ENCODE data around the gene CADPS2. TPM values are rescaled to one million over a fixed set of nuclear protein-coding genes. Genes with fewer than 3 reads are reported as not detected.

Gene CADPS2
- total and polyA plus RNA-seq, 12 donors, result 14.6 to 103 (median 39.4) TPM

DNA sequence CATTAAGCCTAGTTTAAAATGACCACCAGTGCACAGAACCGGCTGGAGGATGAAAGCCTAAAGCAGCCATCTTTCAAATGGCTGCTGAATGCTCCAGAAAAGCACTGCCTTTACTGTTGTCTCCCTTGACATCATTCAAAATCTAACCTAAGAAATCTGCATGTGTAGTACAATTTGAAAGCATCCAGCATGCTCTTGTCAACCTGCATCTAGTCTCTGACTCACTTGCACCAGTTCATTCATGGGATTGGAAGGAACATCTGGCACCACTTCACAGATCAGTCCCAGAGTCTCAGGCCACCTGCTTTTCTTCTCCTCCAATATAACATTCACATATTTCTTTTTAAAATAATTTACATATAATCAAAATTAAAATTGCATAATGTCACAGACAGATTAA lies 263.6 kb downstream of the CADPS2 start:
- Histone ChIP-seq H3K36me3 (replicated peaks in 1 of 2) (no peaks in the 10 kb centered on the region), H3K9me3 (replicated peaks in 1 of 3) (no peaks in the 10 kb centered on the region), H3K4me1 (replicated peaks in 1 of 2) (no peaks in the 10 kb centered on the region), H3K27ac (no peak overlapping the region), H3K4me3 (no peak overlapping the region), H3K27me3 (no peaks in the 10 kb centered on the region)
- intact Hi-C loops (cut with DNase I), result no loop called here
- no peak for DNase-seq
- no peak for TF ChIP-seq POLR2A (IDR thresholded peaks at IDR 0.05)
- TF ChIP-seq, protein P1, sequence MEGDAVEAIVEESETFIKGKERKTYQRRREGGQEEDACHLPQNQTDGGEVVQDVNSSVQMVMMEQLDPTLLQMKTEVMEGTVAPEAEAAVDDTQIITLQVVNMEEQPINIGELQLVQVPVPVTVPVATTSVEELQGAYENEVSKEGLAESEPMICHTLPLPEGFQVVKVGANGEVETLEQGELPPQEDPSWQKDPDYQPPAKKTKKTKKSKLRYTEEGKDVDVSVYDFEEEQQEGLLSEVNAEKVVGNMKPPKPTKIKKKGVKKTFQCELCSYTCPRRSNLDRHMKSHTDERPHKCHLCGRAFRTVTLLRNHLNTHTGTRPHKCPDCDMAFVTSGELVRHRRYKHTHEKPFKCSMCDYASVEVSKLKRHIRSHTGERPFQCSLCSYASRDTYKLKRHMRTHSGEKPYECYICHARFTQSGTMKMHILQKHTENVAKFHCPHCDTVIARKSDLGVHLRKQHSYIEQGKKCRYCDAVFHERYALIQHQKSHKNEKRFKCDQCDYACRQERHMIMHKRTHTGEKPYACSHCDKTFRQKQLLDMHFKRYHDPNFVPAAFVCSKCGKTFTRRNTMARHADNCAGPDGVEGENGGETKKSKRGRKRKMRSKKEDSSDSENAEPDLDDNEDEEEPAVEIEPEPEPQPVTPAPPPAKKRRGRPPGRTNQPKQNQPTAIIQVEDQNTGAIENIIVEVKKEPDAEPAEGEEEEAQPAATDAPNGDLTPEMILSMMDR (IDR thresholded peaks at IDR 0.05), result no peak
- WGBS, 4 donors, result 72 to 96% (median 88%) methylated on average over 1 of the region's 1 CpG

DNA sequence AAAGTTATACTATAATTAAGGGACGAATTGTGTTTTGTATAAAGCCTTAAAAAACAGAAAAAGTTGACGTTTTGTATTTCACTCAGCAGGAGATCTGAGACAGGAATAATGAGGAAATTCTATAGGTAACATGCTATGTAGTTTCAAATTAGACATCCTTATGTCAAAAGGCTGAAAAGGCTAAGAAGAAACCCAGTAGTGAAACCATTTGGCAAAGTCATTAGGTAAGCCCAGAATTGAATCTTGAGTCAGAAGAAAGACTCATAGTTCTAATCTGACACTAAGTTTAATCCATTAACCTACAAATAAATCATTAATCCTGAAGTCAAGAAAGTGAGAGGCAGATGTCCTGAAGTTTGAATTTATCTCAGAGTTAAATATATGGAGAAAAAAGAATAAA lies 266.6 kb downstream of the CADPS2 start:
- no peak for DNase-seq
- Histone ChIP-seq H3K4me1 (replicated peaks in 1 of 2) (no peaks in the 10 kb centered on the region), H3K4me3 (no peak overlapping the region), H3K27ac (no peak overlapping the region), H3K9me3 (replicated peaks in 1 of 3) (no peaks in the 10 kb centered on the region), H3K27me3 (no peaks in the 10 kb centered on the region), H3K36me3 (replicated peaks in 1 of 2) (no peaks in the 10 kb centered on the region)
- TF ChIP-seq POLR2A (IDR thresholded peaks at IDR 0.05), result no peak
- TF ChIP-seq, protein P1 (IDR thresholded peaks at IDR 0.05), result no peak
- intact Hi-C loops (cut with DNase I), result no loop called here
- 77 to 92% (median 87%) methylated on average over 2 of the region's 2 CpGs for WGBS, 4 donors

DNA sequence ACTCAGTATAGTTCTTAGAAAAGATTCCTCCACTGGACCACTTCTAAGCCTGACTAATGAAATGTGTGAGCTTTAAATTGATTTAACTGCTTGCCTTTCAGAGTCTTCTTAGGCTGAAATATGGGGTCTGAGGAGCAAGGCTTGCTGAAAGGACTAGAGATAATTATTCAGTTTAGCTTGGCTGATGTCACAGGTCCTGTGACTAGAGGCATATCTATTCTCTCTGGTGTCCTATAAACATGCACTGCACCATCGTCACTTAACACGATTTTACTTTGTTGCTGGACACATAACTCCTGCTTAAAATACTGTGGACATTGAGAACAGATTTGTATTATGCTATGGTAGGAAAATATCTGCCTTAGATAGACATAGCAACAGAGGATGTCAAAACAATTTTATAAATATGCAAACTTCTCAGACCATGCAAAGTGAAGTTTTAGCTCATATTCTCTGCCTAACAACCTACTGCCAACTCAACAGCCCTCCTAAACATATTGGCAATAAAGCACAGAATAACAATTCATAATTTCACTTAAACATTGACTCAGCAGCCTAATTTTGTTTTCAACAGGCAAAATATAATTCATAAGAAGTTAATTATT lies 267.6 kb downstream of the CADPS2 start:
- H3K4me1 ChIP-seq (replicated peaks in 1 of 2), result no peaks in the 10 kb centered on the region
- WGBS, 4 donors, result 63 to 95% (median 81%) methylated on average over 2 of the region's 2 CpGs
- intact Hi-C loops (cut with DNase I), result no loop called here

DNA sequence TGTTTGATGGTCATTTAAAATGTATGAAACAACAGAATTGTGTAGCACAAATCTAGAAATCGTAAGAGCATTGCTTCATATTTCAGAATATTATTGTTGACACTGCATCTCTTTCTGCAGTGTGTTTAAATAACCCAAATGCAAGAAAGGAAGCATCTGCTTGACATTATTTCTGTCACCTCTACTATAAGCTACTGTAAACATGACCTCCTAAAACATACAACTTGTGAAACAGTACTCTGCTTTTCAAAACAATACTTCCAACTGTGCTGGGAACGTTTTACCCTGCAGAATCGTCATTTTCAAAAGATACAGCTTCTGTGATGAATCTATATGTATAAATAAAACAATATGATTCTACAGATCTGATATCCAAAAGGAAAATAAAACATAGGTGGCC lies 269.3 kb downstream of the CADPS2 start:
- H3K4me1 ChIP-seq (replicated peaks in 1 of 2), result no peaks in the 10 kb centered on the region
- no peaks in the 10 kb centered on the region for H3K9me3 ChIP-seq (replicated peaks in 1 of 3)
- TF ChIP-seq POLR2A (IDR thresholded peaks at IDR 0.05), result no peak
- TF ChIP-seq, protein P1 (IDR thresholded peaks at IDR 0.05), result no peak
- no peaks in the 10 kb centered on the region for H3K36me3 ChIP-seq (replicated peaks in 1 of 2)
- no peak overlapping the region for H3K4me3 ChIP-seq
- intact Hi-C loops (cut with DNase I), result no loop called here
- WGBS, 4 donors, result 69 to 80% (median 74%) methylated on average over 3 of the region's 3 CpGs
- no peak for DNase-seq
- no peak overlapping the region for H3K27ac ChIP-seq
- no peaks in the 10 kb centered on the region for H3K27me3 ChIP-seq

More for the DNA sequence above, 267.6 kb downstream of the CADPS2 start:
- Histone ChIP-seq H3K27me3 (no peaks in the 10 kb centered on the region), H3K9me3 (replicated peaks in 1 of 3) (no peaks in the 10 kb centered on the region), H3K4me3 (no peak overlapping the region), H3K36me3 (replicated peaks in 1 of 2) (no peaks in the 10 kb centered on the region), H3K27ac (no peak overlapping the region)
- no peak for DNase-seq
- TF ChIP-seq POLR2A (IDR thresholded peaks at IDR 0.05), result no peak
- TF ChIP-seq, protein P1 (IDR thresholded peaks at IDR 0.05), result no peak
